ENCODE results near the gene ANKIB1.

The ANKIB1 gene

GRCh38 chr7:92245487-92246359, at the start of gene ANKIB1, which contains the start of gene KRIT1:
Gene ANKIB1, plus strand, starts transcription at chr7:92245974. Its CDS starts 49,005 bp downstream, at chr7:92294979.
Gene KRIT1, minus strand, starts transcription at chr7:92245914. Its CDS starts 3,779 bp downstream, at chr7:92242135.
- TF ChIP-seq CTCF (IDR thresholded peaks at IDR 0.05; ENCODE audit: low read depth, low read length) = no peak
- DNase-seq (ENCODE audit: low read depth in 2 of 2) = peak; percentile 80 to 81
- peak within 1 kb of the TSS; percentile 70 to 88 for H3K4me3 ChIP-seq (replicated peaks in 1 of 2; ENCODE audit: low read depth in 2 of 2, low read length in 2 of 2)

DNA sequence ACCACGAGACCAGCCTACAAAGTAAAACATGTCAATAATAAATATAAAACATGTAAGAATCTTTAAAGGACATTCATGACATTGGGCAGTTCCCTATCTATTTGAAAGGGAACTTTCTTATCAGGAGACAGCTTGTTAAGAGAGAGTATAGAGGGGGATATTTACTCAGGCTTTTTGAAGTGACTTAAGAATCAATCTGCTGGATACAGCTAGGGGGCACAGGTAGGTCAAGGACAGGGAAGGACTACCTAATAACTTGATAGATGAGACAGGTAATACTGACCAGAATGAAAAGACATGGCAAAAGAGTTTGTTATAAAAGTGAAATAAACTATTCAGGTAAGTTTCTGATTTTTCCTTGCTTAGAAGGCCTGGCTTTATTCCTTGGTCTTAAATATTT, 45.0 kb upstream of the ANKIB1 start:
- H3K4me3 ChIP-seq (replicated peaks in 1 of 2; ENCODE audit: low read depth in 2 of 2, low read length in 2 of 2) = no peak overlapping the region
- no peak for TF ChIP-seq CTCF (IDR thresholded peaks at IDR 0.05; ENCODE audit: low read depth, low read length)
- no peak for DNase-seq (ENCODE audit: low read depth in 2 of 2)

DNA sequence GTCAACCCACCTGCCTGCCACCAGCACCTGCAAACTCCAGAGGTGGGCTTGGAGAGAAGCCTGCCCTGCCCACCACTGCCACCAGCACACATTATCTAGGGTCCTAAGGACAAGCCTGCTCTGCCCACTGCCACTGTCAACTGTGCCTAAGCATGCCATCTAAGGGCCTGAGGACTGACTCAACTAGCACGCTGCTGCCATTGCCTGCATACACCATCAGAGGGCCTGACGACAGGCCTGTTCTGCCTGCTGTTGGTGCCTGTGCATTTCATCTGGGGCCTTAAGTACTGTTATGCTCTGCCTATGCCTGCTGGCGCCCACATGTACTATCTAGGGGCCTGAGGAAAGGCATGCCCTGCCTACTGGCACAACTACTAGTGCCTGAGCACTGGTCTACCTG, 39.8 kb upstream of the ANKIB1 start:
- DNase-seq (ENCODE audit: low read depth in 2 of 2) = no peak
- no peak overlapping the region for H3K4me3 ChIP-seq (replicated peaks in 1 of 2; ENCODE audit: low read depth in 2 of 2, low read length in 2 of 2)
- no peak for TF ChIP-seq CTCF (IDR thresholded peaks at IDR 0.05; ENCODE audit: low read depth, low read length)

DNA sequence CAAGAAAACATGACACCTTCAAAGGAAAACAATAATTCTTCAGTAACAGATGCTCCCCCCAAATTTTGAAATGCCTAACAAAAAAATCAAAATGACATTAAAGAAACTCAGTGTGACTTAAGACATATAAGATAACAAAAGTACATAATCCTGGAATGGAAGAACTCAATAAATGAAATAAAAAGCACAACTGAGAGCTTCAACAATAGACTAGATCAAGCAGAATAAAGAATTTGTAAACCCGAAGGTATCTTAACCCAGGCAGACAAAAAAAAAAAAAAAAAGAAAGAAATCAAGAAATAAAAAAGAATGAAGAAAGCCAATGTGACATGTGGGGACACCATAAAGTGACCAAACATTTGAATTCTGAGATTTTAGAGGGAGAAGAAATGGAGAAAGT, 39.1 kb upstream of the ANKIB1 start:
- DNase-seq (ENCODE audit: low read depth in 2 of 2) = peak in 1 of 2 donors; percentile 2
- no peak overlapping the region for H3K4me3 ChIP-seq (replicated peaks in 1 of 2; ENCODE audit: low read depth in 2 of 2, low read length in 2 of 2)
- no peak for TF ChIP-seq CTCF (IDR thresholded peaks at IDR 0.05; ENCODE audit: low read depth, low read length)

DNA sequence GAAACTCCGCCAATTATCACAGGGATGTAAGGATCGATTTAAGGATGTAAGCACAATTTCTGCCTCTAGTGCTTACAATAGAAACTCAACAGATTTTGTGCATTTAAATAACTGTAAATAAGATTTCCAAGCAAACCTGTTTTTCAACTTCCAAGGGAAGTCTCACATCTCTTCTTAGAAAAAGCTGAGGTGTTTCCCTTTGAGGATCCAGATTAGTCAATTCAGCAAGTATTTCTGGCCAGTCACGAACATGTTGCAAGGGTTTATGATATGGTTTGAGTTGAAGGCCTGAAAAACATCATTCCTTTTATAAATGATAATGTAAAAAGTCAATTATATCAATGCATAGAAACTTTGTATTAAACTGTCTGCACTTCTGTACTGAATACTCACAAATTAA, 24.0 kb upstream of the ANKIB1 start:
- TF ChIP-seq CTCF (IDR thresholded peaks at IDR 0.05; ENCODE audit: low read depth, low read length) = no peak
- H3K4me3 ChIP-seq (replicated peaks in 1 of 2; ENCODE audit: low read depth in 2 of 2, low read length in 2 of 2) = no peak overlapping the region
- DNase-seq (ENCODE audit: low read depth in 2 of 2) = no peak

- no peak for DNase-seq (ENCODE audit: low read depth in 2 of 2)
- TF ChIP-seq CTCF (IDR thresholded peaks at IDR 0.05; ENCODE audit: low read depth, low read length) = no peak
- H3K4me3 ChIP-seq (replicated peaks in 1 of 2; ENCODE audit: low read depth in 2 of 2, low read length in 2 of 2) = no peak overlapping the region
Observed at GRCh38 chr7:92226981-92227380, 18.8 kb upstream of the ANKIB1 start.

Measured in cardiac fibroblast (primary cell).